Effector CD8-positive, alpha-beta T cell (primary cell): ENCODE measurements around the gene KLHL26.
A peak's percentile ranks its signal among the peaks of the same experiment; 100 is the strongest.
"Not testable (repeated sequence)": the region's sequence is repeated elsewhere in the genome, so short reads cannot be mapped to it uniquely, and the experiment has no call there.

ENCODE experiments used
- DNase-seq: peaks from one replicate; lab custom pipeline; 2025; lab: John Stamatoyannopoulos, UW
- total RNA-seq, 4 experiments: gene quantifications; one replicate each; lab custom pipeline; 2026; lab: John Stamatoyannopoulos, UW

Gene KLHL26, protein sequence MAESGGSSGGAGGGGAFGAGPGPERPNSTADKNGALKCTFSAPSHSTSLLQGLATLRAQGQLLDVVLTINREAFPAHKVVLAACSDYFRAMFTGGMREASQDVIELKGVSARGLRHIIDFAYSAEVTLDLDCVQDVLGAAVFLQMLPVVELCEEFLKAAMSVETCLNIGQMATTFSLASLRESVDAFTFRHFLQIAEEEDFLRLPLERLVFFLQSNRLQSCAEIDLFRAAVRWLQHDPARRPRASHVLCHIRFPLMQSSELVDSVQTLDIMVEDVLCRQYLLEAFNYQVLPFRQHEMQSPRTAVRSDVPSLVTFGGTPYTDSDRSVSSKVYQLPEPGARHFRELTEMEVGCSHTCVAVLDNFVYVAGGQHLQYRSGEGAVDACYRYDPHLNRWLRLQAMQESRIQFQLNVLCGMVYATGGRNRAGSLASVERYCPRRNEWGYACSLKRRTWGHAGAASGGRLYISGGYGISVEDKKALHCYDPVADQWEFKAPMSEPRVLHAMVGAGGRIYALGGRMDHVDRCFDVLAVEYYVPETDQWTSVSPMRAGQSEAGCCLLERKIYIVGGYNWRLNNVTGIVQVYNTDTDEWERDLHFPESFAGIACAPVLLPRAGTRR
- total RNA-seq = 12.2 to 21.3 (median 15.1) reads per million in 4 experiments

DNA sequence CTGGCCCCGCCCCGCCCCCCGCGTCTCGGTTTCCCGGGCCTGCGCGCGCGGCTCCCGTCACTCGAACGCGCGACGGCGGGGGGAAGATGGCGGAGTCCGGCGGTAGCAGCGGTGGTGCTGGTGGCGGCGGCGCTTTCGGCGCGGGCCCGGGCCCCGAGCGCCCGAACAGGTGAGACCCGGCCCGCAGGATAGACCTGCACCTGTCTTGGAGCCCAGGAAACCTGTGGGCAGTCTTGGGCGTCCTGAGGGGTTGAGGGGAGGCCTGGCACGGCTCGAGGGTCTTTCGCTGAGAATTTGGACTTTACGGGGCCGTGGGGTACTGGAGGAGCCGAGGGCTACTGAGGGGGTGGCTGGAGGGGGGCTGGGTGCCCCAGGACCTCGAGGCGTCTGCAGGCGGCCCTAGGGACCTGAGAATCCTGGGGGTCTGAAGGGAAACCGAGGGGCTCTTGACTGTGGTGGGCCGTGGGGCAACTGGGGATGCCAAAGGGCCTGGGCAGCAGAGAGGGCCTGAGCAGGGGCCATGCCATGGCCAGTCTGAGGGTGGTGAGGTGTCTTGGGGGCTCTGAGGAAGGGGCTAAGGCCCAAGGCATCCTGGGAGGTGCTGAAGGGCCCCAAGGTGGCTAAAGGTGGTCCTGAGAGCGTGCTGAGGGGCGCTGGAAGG, at the start of gene KLHL26:
Gene KLHL26 (plus strand): TSS at position 60 of the 661 bp plus-strand sequence. CDS start 27 bp downstream, at position 87.
- no peak for DNase-seq

DNA sequence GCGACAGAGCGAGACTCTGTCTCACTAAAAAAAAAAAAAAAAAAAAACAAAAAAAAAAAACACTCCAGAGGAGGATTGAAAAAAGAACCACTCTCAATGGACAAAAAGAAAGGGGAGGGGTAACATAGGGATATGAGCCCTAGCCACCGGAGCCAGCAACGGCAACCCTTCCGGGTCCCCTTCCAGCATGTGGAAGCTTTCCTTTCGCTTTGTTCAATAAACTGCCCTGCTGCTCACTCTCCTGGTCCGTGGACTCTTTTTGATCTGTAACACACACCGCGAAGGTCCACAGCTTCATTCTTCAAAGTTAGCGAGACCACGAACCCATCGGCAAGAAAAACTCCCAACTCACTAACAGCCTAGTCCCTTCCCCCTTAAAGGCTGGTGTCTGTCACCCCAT, 49.3 kb upstream of the KLHL26 start:
- no peak for DNase-seq

DNA sequence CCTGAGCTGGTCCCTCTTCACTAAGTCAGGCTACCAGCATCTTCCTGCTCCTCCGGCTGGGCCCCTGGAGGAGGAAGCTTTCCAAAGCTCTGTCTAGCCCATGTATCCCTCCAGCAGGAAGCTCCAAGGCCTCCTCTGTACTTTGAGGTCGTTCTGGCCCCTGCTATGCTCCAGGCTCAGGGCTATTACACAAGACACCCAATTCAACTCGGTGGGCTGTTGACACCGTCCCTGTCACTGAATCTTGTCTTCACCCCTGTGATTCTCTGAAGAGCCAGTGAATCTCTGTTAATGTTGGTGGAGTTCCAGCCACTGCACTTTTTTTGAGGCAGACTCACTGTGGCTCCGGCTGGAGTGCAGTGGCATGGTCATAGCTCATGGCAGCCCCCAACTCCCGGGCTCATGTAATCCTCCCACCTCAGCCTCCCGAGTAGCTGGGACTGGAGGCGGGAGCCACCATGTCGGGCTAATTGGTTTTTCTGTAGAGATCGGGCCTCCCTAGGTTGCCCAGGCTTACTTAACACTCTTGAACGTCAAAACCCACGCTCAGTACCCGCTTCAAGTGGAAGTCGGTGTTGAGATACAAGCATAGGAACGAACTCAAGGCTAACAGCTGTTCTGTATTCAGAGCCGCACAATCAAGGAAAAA, 48.7 kb upstream of the KLHL26 start:
- DNase-seq = no peak

DNA sequence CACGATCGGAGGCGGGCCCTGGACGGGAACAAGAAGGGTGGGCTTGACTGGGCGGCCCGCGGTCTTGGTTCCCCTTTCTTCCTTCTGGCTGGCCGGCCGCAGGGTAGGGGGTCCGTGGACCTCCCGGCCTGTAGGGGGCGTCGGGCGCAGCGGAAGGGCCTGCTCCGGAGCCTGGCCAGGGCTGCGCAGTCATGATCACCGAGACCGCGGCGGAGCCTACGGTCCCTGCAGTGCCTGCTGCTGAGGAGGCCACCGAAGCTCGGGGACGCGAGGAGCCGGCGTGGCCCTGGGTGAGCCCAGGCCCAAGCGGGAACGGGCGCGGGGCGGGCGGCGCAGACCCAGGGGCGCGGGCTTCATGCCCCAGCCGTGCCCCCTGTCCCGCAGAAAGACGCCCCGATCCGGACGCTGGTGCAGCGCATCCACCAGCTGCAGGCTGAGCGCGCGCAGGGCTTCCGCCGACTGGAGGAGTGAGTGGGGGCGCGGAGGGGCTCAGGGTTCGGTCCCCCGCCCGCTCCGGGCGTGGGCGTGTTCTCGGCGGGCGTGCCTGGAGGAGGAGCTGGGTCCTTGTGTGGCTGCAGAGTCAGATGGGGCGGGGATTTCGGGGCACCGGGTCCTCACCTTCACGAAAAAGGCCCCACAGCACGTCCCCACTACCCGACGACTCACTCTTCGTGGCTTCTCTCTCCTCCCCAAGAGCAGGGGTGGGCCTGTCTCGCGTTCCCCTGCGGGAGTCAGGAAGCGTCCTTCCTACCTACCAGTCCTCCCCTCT, 48.0 kb upstream of the KLHL26 start, which contains the start of gene REX1BD:
Gene REX1BD (plus strand): TSS at position 188 of the 769 bp plus-strand sequence. CDS start 4 bp downstream, at position 192.
- DNase-seq = peak; percentile 82

DNA sequence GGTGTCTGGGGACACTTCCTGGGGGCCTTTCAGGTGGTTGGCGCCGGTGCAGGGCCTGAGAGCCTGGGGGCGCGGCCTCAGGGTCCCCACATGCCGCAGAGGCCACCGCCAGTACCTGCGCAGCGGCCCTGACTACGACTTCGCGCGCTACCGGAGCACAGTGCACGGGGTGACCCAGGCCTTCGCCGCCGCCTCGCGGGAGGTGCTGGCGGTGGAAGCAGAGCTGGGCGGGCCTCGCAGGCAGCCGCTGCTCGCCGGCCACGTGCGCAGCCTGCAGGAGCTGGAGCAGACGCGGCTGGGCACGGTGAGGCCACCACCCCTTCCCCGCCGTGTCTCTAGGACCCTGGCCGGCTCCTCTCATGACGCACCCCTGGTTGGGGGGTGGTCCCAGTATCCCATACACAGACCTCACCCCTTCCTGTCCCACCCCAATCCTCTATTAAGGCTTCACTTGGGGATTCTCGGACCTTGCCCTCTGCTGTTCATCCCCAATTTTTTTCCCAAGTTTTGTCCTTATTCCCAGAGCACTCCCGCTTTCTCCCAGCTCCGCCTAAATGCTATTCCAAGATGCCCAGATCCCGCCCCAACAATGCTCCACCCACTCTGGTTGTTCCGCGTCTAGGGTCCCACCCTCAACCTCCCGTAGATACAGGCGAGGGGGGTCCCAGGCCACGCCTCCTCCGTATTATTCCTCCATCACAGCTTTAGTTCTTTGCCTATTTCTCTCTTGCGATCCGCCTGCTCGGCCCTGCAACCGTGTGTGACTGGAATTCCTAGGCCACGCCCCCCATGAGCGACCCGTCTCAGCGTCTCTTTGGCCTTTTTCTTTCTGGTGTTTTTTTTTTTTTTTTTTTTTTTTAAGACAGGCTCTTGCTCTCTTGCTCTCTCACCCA, 47.2 kb upstream of the KLHL26 start:
- peak; percentile 67 for DNase-seq

DNA sequence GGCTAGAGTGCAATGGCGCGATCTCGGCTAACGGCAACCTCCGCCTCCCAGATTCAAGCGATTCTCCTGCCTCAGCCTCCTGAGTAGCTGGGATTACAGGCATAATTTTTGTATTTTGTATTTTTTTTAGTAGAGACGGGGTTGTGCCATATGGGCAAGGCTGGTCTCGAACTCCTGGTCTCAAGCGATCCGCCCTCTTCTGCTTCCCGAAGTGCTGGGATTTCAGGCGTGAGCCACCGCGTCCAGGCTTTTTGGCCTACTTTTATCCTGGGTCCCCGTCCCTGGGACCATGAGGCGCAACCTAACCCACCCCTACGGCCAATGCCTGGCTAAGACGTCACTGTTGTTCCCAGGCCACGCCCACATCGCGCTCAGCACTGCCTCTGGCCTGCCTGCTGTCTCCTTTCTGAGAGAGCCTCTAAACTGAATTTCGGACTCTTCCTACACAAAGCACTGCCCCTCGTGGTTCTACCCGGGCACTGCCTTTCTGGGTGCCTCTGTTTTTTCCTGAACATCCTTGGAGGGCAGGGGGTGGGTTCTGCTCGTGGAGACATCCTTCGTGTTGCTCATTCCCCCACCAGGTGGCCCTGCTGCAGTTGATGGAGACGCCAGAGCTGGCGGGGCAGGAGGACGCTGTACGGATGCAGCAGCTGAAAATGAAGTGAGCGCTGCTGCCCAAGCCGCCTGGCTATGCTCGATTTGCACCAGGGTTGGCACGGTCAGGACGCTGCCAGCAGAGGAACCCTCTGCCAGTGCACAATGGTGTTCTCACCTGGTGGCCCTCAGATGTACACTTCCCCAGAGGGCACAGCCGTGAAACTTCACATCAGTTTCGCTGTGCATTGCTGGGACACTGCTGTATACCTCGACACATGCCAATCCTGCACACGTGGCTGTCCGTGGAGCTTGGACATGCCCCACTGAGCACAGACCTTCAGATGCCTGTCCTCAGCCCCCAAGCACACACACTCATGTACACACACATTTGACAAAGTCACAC, 46.3 kb upstream of the KLHL26 start:
- no peak for DNase-seq

DNA sequence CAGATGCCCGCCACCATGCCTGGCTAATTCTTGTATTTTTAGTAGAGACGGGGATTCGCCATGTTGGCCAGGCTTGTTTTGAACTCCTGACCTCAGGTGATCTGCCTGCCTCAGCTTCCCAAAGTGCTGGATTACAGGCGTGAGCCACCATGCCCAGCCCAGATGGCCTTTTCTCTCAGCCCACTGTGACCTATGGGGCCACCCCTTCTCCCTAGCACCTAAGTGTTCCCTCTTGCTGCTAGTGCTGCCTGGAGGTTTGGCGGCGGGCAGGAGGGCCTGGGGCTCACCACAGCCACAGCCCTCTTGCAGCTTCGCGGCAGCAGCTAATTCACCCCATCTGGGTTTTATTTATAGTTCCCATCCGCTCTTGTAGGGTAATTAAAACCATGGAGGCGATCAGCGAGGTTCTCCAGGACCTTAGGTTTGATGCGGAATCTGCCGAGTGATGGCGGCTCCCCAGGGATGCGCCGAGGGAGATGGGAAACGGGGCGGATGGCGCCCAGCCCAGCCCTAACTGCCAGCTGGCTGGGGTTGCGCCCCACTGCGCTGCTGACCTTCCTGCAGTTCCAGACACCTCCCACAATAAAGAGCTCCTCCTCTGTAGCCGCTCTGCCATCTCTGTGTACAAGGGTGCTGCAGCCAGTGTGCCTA, 45.0 kb upstream of the KLHL26 start:
- DNase-seq = no peak

DNA sequence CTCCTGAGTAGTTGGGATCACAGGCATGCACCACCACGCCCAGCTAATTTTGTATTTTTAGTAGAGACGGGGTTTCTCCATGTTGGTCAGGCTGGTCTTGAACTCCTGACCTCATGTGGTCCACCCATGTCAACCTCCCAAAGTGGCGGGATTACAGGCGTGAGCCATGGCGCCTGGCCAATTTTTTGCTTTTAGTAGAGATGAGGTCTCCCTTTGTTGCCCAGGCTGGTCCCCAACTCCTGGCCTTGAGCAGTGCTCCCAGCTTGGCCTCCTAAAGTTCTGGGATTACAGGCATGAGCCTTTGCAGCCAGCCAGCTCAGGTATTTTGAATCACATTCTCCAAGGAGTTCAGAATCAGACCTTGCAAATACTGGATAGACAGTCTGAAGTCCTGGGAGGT, 44.1 kb upstream of the KLHL26 start:
- not testable (repeated sequence) for DNase-seq

DNA sequence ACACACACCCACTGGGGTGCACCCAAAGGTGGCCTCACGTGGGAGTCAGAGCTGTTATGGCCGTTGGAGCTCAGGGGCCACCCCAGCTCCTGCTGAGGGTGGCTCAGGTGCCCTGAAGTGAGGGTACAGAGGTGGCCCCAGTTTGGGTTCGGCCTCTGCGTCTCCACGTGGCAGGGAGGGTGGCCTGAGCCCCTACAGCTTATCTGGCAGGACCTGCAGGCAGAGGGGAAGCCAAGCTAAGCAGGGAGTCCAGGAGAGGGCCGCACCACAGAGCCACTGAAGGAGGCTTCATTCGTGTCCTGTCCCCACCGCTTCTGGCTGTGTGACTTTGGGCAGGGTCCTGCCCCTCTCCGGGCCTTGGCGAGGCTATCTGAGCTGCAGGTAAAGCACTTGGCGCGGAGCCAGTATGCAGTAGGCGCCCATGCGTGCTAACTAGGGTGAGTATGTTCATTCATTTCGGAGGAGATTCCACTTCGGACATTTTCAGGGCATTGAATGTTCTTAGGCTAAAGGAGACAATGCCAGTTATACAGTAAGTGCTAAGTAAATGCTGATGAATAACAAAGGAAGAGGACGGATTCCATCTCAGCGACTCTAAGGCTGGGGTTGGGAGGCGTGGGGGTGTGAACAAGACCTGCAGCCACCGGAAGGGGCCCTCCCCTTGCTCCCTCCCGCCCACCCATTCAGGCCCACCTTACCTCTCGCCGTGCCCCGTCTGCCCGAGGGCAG, 43.3 kb upstream of the KLHL26 start:
- no peak for DNase-seq

DNA sequence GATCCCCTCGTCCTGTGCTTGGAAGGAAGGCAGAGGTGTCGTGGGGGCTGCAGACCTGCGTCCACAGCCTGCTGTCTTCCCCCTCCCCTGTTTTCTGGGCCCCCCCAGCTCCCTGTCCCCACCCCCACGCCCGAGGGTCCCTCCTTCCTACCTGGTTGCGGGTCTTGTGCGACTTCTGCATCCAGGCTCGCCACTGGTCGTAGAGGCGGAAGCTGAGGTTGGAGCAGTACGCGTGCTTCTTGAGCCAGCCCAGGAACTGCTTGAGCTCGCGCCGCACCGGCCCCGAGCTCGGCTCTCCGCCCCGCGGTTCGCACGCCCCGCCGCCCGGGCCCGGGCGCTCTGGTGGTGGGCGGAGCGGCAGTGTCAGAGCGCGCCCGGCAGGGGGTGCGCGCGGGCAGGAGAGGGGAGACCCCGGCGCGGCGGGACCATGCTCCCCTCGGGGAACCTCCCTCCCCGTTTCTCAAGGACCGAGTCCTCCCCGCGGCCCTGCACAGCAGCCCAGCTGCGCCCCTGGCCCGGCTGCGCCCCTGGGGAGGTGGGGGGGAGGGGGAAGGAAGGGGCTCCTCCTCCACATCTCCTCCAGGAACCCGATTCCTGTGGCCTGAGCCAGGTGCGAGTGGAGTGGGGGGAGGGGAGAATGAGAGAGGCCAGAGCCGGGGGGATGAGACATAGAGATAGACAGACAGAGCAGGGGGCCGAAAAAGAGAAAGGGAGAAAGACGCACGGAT, 42.6 kb upstream of the KLHL26 start:
- peak; percentile 66 for DNase-seq

DNA sequence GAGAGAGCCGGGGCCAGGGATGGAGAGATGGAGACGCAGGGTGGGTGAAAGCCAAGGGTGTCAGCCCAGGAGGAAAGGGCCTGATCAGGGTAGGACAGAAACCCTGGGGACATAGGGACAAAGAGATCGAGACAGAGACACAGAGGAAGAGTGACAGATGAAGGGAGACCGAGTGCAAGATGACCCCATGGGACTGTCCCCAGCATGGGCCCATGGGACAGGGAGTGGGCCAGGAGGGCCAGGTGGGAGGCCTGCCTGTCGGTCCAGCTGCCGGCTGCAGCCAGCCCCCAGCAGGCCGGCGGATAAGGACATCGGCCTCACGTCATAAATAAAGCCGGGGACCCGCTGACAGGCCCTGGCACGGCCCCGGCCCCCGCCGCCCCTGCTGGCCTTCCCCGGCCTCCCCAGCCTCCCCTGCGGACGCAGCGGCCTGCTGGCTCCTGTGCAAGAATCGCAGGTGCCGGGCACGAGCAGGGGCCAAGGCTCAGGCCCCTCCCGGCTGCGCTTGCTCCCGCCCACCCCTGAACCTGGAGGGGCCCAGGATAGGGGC, 41.9 kb upstream of the KLHL26 start:
- no peak for DNase-seq

DNA sequence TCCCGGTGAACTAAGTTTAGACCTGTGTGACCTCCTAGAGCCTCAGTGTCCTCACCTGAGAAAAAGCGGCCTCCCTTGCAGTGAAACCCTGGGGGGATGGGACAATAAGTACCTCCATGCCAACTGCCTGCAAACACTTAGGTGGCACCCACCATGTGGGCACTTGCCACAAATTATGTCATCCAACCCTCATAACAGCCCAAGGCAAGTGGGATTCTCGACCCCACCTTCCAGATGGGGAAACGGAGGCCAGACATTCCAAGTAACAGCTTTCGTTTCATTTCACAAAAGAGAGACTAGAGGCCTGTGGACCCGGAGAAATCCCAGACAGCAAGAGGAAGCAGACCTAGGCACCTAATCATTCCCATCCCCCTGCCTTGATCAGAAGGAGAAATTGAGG, 41.4 kb upstream of the KLHL26 start:
- no peak for DNase-seq

DNA sequence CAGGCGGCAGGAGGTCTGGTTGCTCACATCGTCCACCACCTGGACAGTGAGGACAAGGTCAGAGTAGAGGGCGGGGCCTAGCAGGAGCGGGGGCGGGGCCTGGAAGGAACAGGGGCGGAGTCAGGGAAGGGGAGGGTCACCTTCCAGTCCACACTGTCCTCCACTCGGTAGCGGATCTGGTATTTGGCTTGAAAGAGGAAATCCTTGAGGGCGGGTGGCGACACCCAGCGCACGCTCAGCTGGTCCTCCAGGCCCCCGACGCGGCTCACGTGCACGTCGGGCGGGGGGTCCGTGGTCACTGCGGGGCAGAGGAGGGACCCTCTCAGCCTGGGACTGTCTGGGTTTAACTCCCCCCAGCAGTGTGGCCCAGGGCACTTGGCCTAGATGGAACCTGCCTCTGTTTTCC, 40.1 kb upstream of the KLHL26 start:
- no peak for DNase-seq

DNA sequence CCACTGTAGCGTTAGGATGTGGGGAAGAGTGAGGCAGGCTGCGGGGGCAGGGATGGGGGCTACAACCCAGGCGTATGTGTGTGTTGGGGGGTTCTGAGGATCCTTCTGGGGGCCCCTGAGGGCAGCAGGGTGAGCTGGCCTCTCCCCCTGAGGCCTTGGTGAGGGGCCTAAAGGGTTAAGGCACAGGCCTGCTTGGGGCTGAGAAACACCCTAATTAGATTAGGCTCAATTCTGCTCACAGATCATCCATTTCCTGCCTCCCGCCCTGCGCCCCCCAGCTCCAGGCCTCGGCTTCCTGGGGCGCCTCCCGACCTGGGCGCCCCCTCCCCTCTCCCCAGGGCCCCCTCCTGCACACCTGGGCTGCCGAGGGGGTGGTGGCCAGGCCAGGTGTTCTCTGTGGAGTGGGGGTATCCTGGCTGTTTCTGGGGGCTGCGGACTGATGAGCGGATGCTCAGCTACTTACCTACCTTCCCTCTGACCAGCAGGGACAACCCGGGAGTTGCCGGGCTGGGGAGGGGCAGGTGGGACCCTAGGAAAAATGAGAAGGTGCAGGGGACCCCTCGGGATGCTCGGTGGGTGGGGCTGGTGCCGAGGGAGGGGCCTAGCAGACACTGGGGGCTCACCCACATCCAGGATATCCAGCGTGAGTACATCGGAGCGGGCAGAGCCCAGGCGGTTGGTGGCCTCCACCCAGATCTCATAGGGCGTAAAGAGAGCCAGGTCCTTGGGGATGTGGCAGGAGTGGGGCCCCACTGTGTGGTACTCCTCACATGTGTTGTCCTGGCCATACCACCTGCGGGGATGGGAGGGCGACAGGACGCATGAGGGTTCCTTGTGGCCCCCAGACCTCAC, 38.8 kb upstream of the KLHL26 start:
- DNase-seq = no peak

DNA sequence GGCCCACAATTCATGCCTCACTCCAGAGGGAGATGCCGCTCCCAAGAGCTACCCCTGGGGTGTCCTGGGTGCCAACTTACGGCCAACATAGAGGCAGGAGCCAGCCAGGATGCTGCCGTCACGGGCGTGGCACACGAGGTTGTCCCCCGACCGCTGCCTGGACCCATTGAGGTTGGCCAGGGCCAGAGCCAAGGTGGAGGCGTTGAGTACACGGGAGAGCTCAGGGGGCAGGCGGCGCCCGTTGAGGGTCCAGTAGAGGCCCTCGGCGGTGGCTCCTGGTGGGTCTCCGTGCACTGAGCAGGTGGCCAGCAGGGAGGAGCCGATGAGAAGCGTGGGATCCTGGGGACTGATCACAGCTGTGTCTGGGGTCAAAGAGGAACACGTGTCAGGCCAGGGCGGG, 37.3 kb upstream of the KLHL26 start:
- no peak for DNase-seq
